HEK293 (cell line): ENCODE measurements around the gene NAP1L4.

Source experiments
- CTCF ChIA-PET: fragments of 350-600 bp; formaldehyde crosslinking; extraction: SDS; loops from one replicate; lab custom pipeline; 2021; ENCODE audit warnings: antibody characterized with exemption; lab: Yijun Ruan, JAX
- POLR2A ChIA-PET: fragments of 300-600 bp; formaldehyde crosslinking; extraction: SDS; loops from one replicate; lab custom pipeline; 2020; ENCODE audit warnings: antibody characterized with exemption, inconsistent platforms; lab: Yijun Ruan, JAX
- H3K27ac ChIP-seq: fragments of 200-500 bp; sonication (Bioruptor generic); 2 replicates; pipeline ENCODE4 v1.5.1; 2014; ENCODE audit warnings: low read depth, low read length, control low read depth, inconsistent platforms; ENCODE audit errors: extremely low read depth
- H3K36me3 ChIP-seq, 2 experiments: fragments of 200-500 bp in 1 of 2; sonication (Bioruptor generic) in 1 of 2; 1 replicate in 1 of 2; 2 replicates in 1 of 2; pipeline ENCODE4 v1.5.1; 2014 to 2017; ENCODE audit warnings: inconsistent platforms in 2 of 2, low read length in 2 of 2; ENCODE audit not compliant: control insufficient read depth in 2 of 2, insufficient read depth in 1 of 2
- H3K4me1 ChIP-seq: fragments of 200-500 bp; sonication (Bioruptor generic); 2 replicates; pipeline ENCODE4 v1.5.1; 2014; ENCODE audit warnings: mild to moderate bottlenecking, low read length, inconsistent platforms; ENCODE audit not compliant: control insufficient read depth, insufficient read depth
- H3K4me3 ChIP-seq: 2 replicates; pipeline ENCODE4 v1.5.1; 2011; ENCODE audit warnings: low read depth, mild to moderate bottlenecking, control low read depth, low read length, moderate library complexity
- H3K9me3 ChIP-seq: fragments of 200-500 bp; sonication (Bioruptor generic); 2 replicates; pipeline ENCODE4 v1.5.1; 2014; ENCODE audit warnings: low read depth, low read length, inconsistent platforms; ENCODE audit not compliant: control insufficient read depth, insufficient read depth
- BCL11B ChIP-seq: fragments of 450-650 bp; formaldehyde crosslinking; IDR thresholded peaks from 2 replicates; pipeline ENCODE4 v1.5.1; 2016; ENCODE audit warnings: low read depth, missing biosample characterization, missing genetic modification characterization
- ELK4 ChIP-seq: IDR thresholded peaks from 2 replicates; pipeline ENCODE4 v1.6.1; 2011; ENCODE audit warnings: mild to moderate bottlenecking, low read depth, low read length, borderline replicate concordance
- HOXD13 ChIP-seq: sonication (generic); formaldehyde crosslinking; IDR thresholded peaks from 2 replicates; pipeline ENCODE4 v1.8.0; 2022; ENCODE audit warnings: missing genetic modification reagents, borderline replicate concordance
- KLF1 ChIP-seq: fragments of 450-650 bp; formaldehyde crosslinking; IDR thresholded peaks from 2 replicates; pipeline ENCODE4 v1.5.1; 2016; ENCODE audit warnings: missing biosample characterization, missing genetic modification characterization
- KLF17 ChIP-seq: fragments of 450-650 bp; formaldehyde crosslinking; IDR thresholded peaks from 2 replicates; pipeline ENCODE4 v1.5.1; 2016; ENCODE audit warnings: missing biosample characterization, missing genetic modification characterization
- KLF8 ChIP-seq: fragments of 450-650 bp; formaldehyde crosslinking; IDR thresholded peaks from 2 replicates; pipeline ENCODE4 v1.5.1; 2016; ENCODE audit warnings: missing biosample characterization, missing genetic modification characterization
- OVOL3 ChIP-seq: fragments of 450-650 bp; formaldehyde crosslinking; IDR thresholded peaks from 2 replicates; pipeline ENCODE4 v1.5.1; 2016; ENCODE audit warnings: missing biosample characterization, missing genetic modification characterization
- SP3 ChIP-seq: fragments of 450-650 bp; formaldehyde crosslinking; IDR thresholded peaks from 2 replicates; pipeline ENCODE4 v1.5.1; 2016; ENCODE audit warnings: missing biosample characterization, missing genetic modification characterization
- ZBTB17 ChIP-seq: fragments of 450-650 bp; formaldehyde crosslinking; IDR thresholded peaks from 2 replicates; pipeline ENCODE4 v1.5.1; 2016; ENCODE audit warnings: missing biosample characterization, missing genetic modification characterization
- ZFP37 ChIP-seq: fragments of 450-650 bp; formaldehyde crosslinking; IDR thresholded peaks from 2 replicates; pipeline ENCODE4 v1.5.1; 2016; ENCODE audit warnings: missing biosample characterization, missing genetic modification characterization
- ZNF132 ChIP-seq: fragments of 450-650 bp; formaldehyde crosslinking; IDR thresholded peaks from 2 replicates; pipeline ENCODE4 v1.5.1; 2017; ENCODE audit warnings: missing biosample characterization, missing genetic modification characterization, borderline replicate concordance
- ZNF157 ChIP-seq: fragments of 450-650 bp; formaldehyde crosslinking; IDR thresholded peaks from 2 replicates; pipeline ENCODE4 v1.5.1; 2016; ENCODE audit warnings: missing biosample characterization, missing genetic modification characterization
- ZNF202 ChIP-seq: fragments of 450-650 bp; formaldehyde crosslinking; IDR thresholded peaks from 2 replicates; pipeline ENCODE4 v1.5.1; 2016; ENCODE audit warnings: missing biosample characterization, missing genetic modification characterization, borderline replicate concordance
- ZNF335 ChIP-seq: fragments of 450-650 bp; formaldehyde crosslinking; conservative IDR thresholded peaks from 2 replicates; pipeline ENCODE4 v1.5.1; 2016; ENCODE audit warnings: missing biosample characterization, missing genetic modification characterization
- ZNF398 ChIP-seq: fragments of 450-650 bp; formaldehyde crosslinking; IDR thresholded peaks from 2 replicates; pipeline ENCODE4 v1.5.1; 2017; ENCODE audit warnings: missing biosample characterization, missing genetic modification characterization
- ZNF558 ChIP-seq: fragments of 450-650 bp; formaldehyde crosslinking; IDR thresholded peaks from 2 replicates; pipeline ENCODE4 v1.5.1; 2016; ENCODE audit warnings: missing biosample characterization, missing genetic modification characterization
- ZNF560 ChIP-seq: fragments of 450-650 bp; formaldehyde crosslinking; IDR thresholded peaks from 2 replicates; pipeline ENCODE4 v1.5.1; 2017; ENCODE audit warnings: missing biosample characterization, missing genetic modification characterization, borderline replicate concordance
- ZNF561 ChIP-seq: fragments of 450-650 bp; IDR thresholded peaks from 2 replicates; pipeline ENCODE4 v1.5.1; 2018; ENCODE audit warnings: missing biosample characterization, missing genetic modification characterization, borderline replicate concordance
- ZNF670 ChIP-seq: fragments of 450-650 bp; formaldehyde crosslinking; IDR thresholded peaks from 2 replicates; pipeline ENCODE4 v1.5.1; 2016; ENCODE audit warnings: missing biosample characterization, missing genetic modification characterization, low read depth
- ZNF76 ChIP-seq: fragments of 450-650 bp; formaldehyde crosslinking; IDR thresholded peaks from 2 replicates; pipeline ENCODE4; 2016; ENCODE audit warnings: low read depth, missing biosample characterization, missing genetic modification characterization, borderline replicate concordance
- ZXDB ChIP-seq: fragments of 450-650 bp; formaldehyde crosslinking; IDR thresholded peaks from 2 replicates; pipeline ENCODE4 v1.5.1; 2016; ENCODE audit warnings: missing biosample characterization, missing genetic modification characterization
- TF ChIP-seq, protein P1 (sequence below): fragments of 450-650 bp; formaldehyde crosslinking; IDR thresholded peaks from 2 replicates; pipeline ENCODE4 v1.5.1; 2016; ENCODE audit warnings: missing biosample characterization, missing genetic modification characterization
- TF ChIP-seq, protein P2 (sequence below): fragments of 450-650 bp; formaldehyde crosslinking; IDR thresholded peaks from 2 replicates; pipeline ENCODE4 v1.5.1; 2016; ENCODE audit warnings: missing biosample characterization, missing genetic modification characterization, borderline replicate concordance

The NAP1L4 gene

GRCh38 chr11:2901854-2902783, 90.0 kb downstream of the NAP1L4 start (continued):
- TF ChIP-seq ZNF398 (peak; percentile 14; the same call in 1 of the 2 replicates), OVOL3 (tag by site-specific recombination) (no peak), ZFP37 (tag by site-specific recombination) (no peak), ZNF202 (tag by site-specific recombination) (no peak), ZXDB (tag by site-specific recombination) (0 out of 2 replicates have a peak, but pooled peaks have one; percentile 32), ZNF561 (tag by site-specific recombination) (no peak), KLF1 (tag by site-specific recombination) (peak; percentile 39; the same call in 1 of the 2 replicates), SP3 (tag by site-specific recombination) (peak; percentile 76), ZNF670 (tag by site-specific recombination) (no peak), ZNF335 (tag by site-specific recombination) (peak; percentile 98), KLF8 (no peak), KLF17 (tag by site-specific recombination) (0 out of 2 replicates have a peak, but pooled peaks have one; percentile 30), ZNF76 (tag by site-specific recombination) (no peak)
- TF ChIP-seq, protein P1, sequence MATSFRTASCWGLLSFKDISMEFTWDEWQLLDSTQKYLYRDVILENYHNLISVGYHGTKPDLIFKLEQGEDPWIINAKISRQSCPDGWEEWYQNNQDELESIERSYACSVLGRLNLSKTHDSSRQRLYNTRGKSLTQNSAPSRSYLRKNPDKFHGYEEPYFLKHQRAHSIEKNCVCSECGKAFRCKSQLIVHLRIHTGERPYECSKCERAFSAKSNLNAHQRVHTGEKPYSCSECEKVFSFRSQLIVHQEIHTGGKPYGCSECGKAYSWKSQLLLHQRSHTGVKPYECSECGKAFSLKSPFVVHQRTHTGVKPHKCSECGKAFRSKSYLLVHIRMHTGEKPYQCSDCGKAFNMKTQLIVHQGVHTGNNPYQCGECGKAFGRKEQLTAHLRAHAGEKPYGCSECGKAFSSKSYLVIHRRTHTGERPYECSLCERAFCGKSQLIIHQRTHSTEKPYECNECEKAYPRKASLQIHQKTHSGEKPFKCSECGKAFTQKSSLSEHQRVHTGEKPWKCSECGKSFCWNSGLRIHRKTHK (tag by site-specific recombination): no peak
- TF ChIP-seq, all 188 proteins: peak for 18

DNA sequence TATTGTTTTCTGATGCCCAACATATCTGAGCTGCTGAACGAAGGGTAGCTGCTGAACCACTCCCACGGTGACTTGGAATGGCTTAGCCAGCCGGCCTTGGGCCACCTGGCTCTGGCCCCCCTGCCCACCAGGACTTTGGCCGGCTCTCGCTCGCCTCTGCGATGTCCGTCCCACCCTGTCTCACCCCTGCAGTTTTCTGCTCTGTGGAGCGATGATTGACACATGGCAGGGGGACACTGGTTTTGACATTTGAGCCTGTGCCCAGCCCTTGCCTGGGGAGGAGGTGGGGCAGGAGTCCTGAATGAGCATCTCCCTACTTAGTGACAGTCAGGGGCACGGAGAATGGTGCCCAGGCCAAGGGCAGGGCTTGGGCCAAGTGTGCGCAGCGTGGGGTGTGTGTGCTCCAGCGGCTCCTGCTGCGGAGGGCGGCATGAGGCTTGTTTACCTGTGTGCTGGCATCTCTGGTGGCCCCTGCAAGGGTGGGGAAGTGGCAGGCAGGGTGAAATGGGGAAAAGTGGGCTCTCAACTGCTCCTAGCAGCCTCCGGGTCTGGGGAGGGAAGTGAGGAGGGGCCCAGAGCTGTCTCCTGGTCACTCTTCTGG, 90.8 kb downstream of the NAP1L4 start:
- Histone ChIP-seq H3K9me3 (no peaks in the 10 kb centered on the region), H3K36me3 (no peaks in the 10 kb centered on the region), H3K4me1 (no peaks in the 10 kb centered on the region), H3K4me3 (no peak overlapping the region), H3K27ac (no peak overlapping the region)
- ChIA-PET CTCF (interaction anchor here (0.9 to 1.4 kb wide), 2 partner anchors 9 to 367 kb away, joined by 3 to 4 read pairs; no protein-coding TSS in a partner anchor), POLR2A (interaction anchor here (0.6 to 1.8 kb wide), 4 partner anchors 14 to 367 kb away, joined by 3 to 11 read pairs (median 6); partner anchors contain the start of genes KCNQ1OT1 and PHLDA2)
- TF ChIP-seq ZNF157 (tag by site-specific recombination) (no peak), ZNF558 (tag by site-specific recombination) (no peak), ZBTB17 (no peak), ELK4 (no peak), ZNF560 (tag by site-specific recombination) (no peak), BCL11B (no peak), HOXD13 (CRISPR knock-in tag) (no peak), ZNF132 (tag by site-specific recombination) (no peak), ZNF202 (tag by site-specific recombination) (no peak)
- TF ChIP-seq, protein P2, sequence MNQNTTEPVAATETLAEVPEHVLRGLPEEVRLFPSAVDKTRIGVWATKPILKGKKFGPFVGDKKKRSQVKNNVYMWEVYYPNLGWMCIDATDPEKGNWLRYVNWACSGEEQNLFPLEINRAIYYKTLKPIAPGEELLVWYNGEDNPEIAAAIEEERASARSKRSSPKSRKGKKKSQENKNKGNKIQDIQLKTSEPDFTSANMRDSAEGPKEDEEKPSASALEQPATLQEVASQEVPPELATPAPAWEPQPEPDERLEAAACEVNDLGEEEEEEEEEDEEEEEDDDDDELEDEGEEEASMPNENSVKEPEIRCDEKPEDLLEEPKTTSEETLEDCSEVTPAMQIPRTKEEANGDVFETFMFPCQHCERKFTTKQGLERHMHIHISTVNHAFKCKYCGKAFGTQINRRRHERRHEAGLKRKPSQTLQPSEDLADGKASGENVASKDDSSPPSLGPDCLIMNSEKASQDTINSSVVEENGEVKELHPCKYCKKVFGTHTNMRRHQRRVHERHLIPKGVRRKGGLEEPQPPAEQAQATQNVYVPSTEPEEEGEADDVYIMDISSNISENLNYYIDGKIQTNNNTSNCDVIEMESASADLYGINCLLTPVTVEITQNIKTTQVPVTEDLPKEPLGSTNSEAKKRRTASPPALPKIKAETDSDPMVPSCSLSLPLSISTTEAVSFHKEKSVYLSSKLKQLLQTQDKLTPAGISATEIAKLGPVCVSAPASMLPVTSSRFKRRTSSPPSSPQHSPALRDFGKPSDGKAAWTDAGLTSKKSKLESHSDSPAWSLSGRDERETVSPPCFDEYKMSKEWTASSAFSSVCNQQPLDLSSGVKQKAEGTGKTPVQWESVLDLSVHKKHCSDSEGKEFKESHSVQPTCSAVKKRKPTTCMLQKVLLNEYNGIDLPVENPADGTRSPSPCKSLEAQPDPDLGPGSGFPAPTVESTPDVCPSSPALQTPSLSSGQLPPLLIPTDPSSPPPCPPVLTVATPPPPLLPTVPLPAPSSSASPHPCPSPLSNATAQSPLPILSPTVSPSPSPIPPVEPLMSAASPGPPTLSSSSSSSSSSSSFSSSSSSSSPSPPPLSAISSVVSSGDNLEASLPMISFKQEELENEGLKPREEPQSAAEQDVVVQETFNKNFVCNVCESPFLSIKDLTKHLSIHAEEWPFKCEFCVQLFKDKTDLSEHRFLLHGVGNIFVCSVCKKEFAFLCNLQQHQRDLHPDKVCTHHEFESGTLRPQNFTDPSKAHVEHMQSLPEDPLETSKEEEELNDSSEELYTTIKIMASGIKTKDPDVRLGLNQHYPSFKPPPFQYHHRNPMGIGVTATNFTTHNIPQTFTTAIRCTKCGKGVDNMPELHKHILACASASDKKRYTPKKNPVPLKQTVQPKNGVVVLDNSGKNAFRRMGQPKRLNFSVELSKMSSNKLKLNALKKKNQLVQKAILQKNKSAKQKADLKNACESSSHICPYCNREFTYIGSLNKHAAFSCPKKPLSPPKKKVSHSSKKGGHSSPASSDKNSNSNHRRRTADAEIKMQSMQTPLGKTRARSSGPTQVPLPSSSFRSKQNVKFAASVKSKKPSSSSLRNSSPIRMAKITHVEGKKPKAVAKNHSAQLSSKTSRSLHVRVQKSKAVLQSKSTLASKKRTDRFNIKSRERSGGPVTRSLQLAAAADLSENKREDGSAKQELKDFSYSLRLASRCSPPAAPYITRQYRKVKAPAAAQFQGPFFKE (tag by site-specific recombination): no peak
